CD4-positive, alpha-beta T cell (primary cell): ENCODE measurements around the gene ERC2. TPM values are rescaled to one million over a fixed set of nuclear protein-coding genes. Genes with fewer than 3 reads are reported as not detected.

Experiments
- ATAC-seq: fragments of 200-7000 bp; cut with Tn5 transposase; one replicate; pipeline ENCODE4 v1.10.0; 2022; ENCODE audit warnings: mild to moderate bottlenecking; ENCODE audit not compliant: poor library complexity
- CTCF ChIA-PET: fragments of 350-600 bp; sonication (Branson Sonifier 250); formaldehyde crosslinking; loops from one replicate; lab custom pipeline; 2021; ENCODE audit warnings: antibody characterized with exemption, inconsistent platforms; lab: Charles Lee
- POLR2A ChIA-PET: fragments of 350-600 bp; sonication (Branson Sonifier 250); formaldehyde crosslinking; loops from one replicate; lab custom pipeline; 2021; ENCODE audit warnings: antibody characterized with exemption, inconsistent platforms; lab: Charles Lee
- DNase-seq, 14 experiments: peaks; one replicate each; pipeline ENCODE4 v3.0.0-alpha.2; 2013 to 2020; ENCODE audit warnings: mixed read lengths in 2 of 14
- H3K27ac ChIP-seq, 2 donors: one replicate each; pipeline versions ENCODE4 v1.5.1 to v1.7.0; 2013; ENCODE audit warnings: low read length in 2 of 2, low read depth in 1 of 2, mild to moderate bottlenecking in 1 of 2
- H3K27me3 ChIP-seq, 2 experiments: 1 replicate in 1 of 2; 2 replicates in 1 of 2; pipeline versions ENCODE4 v1.6.1 to v1.7.0; 2013; ENCODE audit warnings: low read length in 2 of 2, control low read depth in 1 of 2, mild to moderate bottlenecking in 1 of 2, moderate library complexity in 1 of 2; ENCODE audit not compliant: insufficient read depth in 2 of 2, control insufficient read depth in 1 of 2
- H3K36me3 ChIP-seq: one replicate; pipeline ENCODE4 v1.6.1; 2013; ENCODE audit warnings: low read length, control low read depth; ENCODE audit not compliant: insufficient read depth
- H3K4me1 ChIP-seq: one replicate; pipeline ENCODE4 v1.6.1; 2013; ENCODE audit warnings: low read length, control low read depth; ENCODE audit not compliant: insufficient read depth
- H3K4me3 ChIP-seq: one replicate; pipeline ENCODE4 v1.5.1; 2013; ENCODE audit warnings: mild to moderate bottlenecking, low read length, moderate library complexity
- H3K9me3 ChIP-seq, 2 experiments: 1 replicate in 1 of 2; 2 replicates in 1 of 2; pipeline versions ENCODE4 v1.6.1 to v1.7.0; 2013; ENCODE audit warnings: low read length in 2 of 2, mild to moderate bottlenecking in 2 of 2, control low read depth in 1 of 2, moderate library complexity in 1 of 2; ENCODE audit not compliant: control insufficient read depth in 1 of 2, insufficient read depth in 1 of 2
- H3K27ac Mint-ChIP-seq: one replicate; pipeline ENCODE4 v1.8.0; 2020; ENCODE audit warnings: mixed read lengths
- H3K27me3 Mint-ChIP-seq: one replicate; pipeline ENCODE4 v1.8.0; 2021; ENCODE audit warnings: mixed read lengths
- H3K36me3 Mint-ChIP-seq: one replicate; pipeline ENCODE4 v1.8.0; 2021; ENCODE audit warnings: low read depth, mixed read lengths
- H3K4me1 Mint-ChIP-seq: one replicate; pipeline ENCODE4 v1.8.0; 2021; ENCODE audit warnings: low read depth, mixed read lengths
- H3K4me3 Mint-ChIP-seq: one replicate; pipeline ENCODE4 v1.8.0; 2020; ENCODE audit warnings: mild to moderate bottlenecking, mixed read lengths
- H3K9me3 Mint-ChIP-seq: one replicate; pipeline ENCODE4 v1.8.0; 2020; ENCODE audit warnings: mixed read lengths
- CTCF ChIP-seq: fragments of 200-600 bp; IDR thresholded peaks from one replicate; pipeline ENCODE4 v1.8.0; 2022; ENCODE audit warnings: antibody characterized with exemption, mild to moderate bottlenecking
- intact Hi-C, 2 experiments: fragments of 100-400 bp; cut with DNase I in 1 of 2; cut with micrococcal nuclease in 1 of 2; formaldehyde crosslinking; loops; one replicate each; pipeline versions ENCODE4 v1.15.1 to v1.9.0; 2023 to 2025; cut with DNase I, micrococcal nuclease
- total RNA-seq, 174 experiments: library from RNA in 2 of 174; stranded (reverse) in 2 of 174; gene quantifications; one replicate each; pipeline ENCODE4 v1.2.3 and lab custom pipeline; 2021 to 2026

ERC2 gene
- total RNA-seq, 2 experiments from 2014 or later: not detected

- H3K4me1 Mint-ChIP-seq: no peaks in the 10 kb centered on the region
- DNase-seq (no peak), ATAC-seq (no peak)
- intact Hi-C loops: no loop called here
- ChIA-PET POLR2A (no interaction called here), CTCF (no interaction called here)
- H3K4me3 Mint-ChIP-seq: no peak overlapping the region
- no peak overlapping the region for H3K27ac Mint-ChIP-seq
- Histone ChIP-seq H3K27ac (no peak overlapping the region), H3K27me3 (no peaks in the 10 kb centered on the region), H3K36me3 (no peaks in the 10 kb centered on the region), H3K4me3 (no peak overlapping the region), H3K9me3 (peaks cover 0 to 10% of the 10 kb centered on the region in 2 experiments), H3K4me1 (no peaks in the 10 kb centered on the region)
- H3K36me3 Mint-ChIP-seq: no peaks in the 10 kb centered on the region
- no peaks in the 10 kb centered on the region for H3K27me3 Mint-ChIP-seq
- TF ChIP-seq CTCF: no peak
- peaks cover 3% of the 10 kb centered on the region for H3K9me3 Mint-ChIP-seq
These were observed 671.7 kb downstream of the ERC2 start for GRCh38 chr3:55796533-55796932.

- intact Hi-C loops: no loop called here
- Histone ChIP-seq H3K27ac (no peak overlapping the region), H3K36me3 (no peaks in the 10 kb centered on the region), H3K4me1 (no peaks in the 10 kb centered on the region), H3K9me3 (peaks cover 0 to 10% of the 10 kb centered on the region in 2 experiments), H3K4me3 (no peak overlapping the region), H3K27me3 (no peaks in the 10 kb centered on the region)
- H3K4me1 Mint-ChIP-seq: no peaks in the 10 kb centered on the region
- H3K9me3 Mint-ChIP-seq: peaks cover 3% of the 10 kb centered on the region
- no peak for TF ChIP-seq CTCF
- no peak overlapping the region for H3K4me3 Mint-ChIP-seq
- H3K27me3 Mint-ChIP-seq: no peaks in the 10 kb centered on the region
- POLR2A ChIA-PET: interaction anchor here (0.7 kb wide), 1 partner anchor 170 kb away, joined by 3 read pairs; no protein-coding TSS in a partner anchor
- DNase-seq: no peak
- ATAC-seq: no peak
- no peaks in the 10 kb centered on the region for H3K36me3 Mint-ChIP-seq
- CTCF ChIA-PET: no interaction called here
- no peak overlapping the region for H3K27ac Mint-ChIP-seq
These were observed 672.5 kb downstream of the ERC2 start for GRCh38 chr3:55795746-55796145.

GRCh38 chr3:55795296-55795695, 673.0 kb downstream of the ERC2 start:
- Histone ChIP-seq H3K27ac (no peak overlapping the region), H3K27me3 (no peaks in the 10 kb centered on the region), H3K4me1 (no peaks in the 10 kb centered on the region), H3K9me3 (peaks cover 0 to 10% of the 10 kb centered on the region in 2 experiments), H3K4me3 (no peak overlapping the region), H3K36me3 (no peaks in the 10 kb centered on the region)
- ChIA-PET CTCF (no interaction called here), POLR2A (interaction anchor here (0.7 kb wide), 1 partner anchor 171 kb away, joined by 3 read pairs; no protein-coding TSS in a partner anchor)
- ATAC-seq: no peak
- TF ChIP-seq CTCF: no peak
- Mint-ChIP-seq H3K4me1 (no peaks in the 10 kb centered on the region), H3K9me3 (peaks cover 3% of the 10 kb centered on the region), H3K27me3 (no peaks in the 10 kb centered on the region), H3K27ac (no peak overlapping the region), H3K36me3 (no peaks in the 10 kb centered on the region), H3K4me3 (no peak overlapping the region)
- intact Hi-C loops: no loop called here
- DNase-seq: no peak
